HK-2 (cell line): ENCODE data around the gene TMEM217.
"Not testable (repeated sequence)": the region's sequence is repeated elsewhere in the genome, so short reads cannot be mapped to it uniquely, and the experiment has no call there.

Experiments
- DNase-seq: peaks from one replicate; pipeline ENCODE4 v3.0.0-alpha.2; 2018; ENCODE audit not compliant: unreplicated experiment

Gene TMEM217

GRCh38 chr6:37257634-37258404 lies at the start of gene TMEM217, which contains the start of gene TBC1D22B:
Gene TMEM217, minus strand, starts transcription at chr6:37258144. Its CDS starts 39,114 bp downstream, at chr6:37219030.
Gene TBC1D22B, plus strand, starts transcription at chr6:37257772. Its CDS starts 146 bp downstream, at chr6:37257918.
- peak; percentile 97 for DNase-seq

- not testable (repeated sequence) for DNase-seq
These were observed 49.5 kb upstream of the TMEM217 start for GRCh38 chr6:37307484-37307883.

- DNase-seq: no peak
These were observed 48.8 kb upstream of the TMEM217 start for GRCh38 chr6:37306624-37307222.

GRCh38 chr6:37305841-37306425 lies 48.0 kb upstream of the TMEM217 start:
- DNase-seq: no peak

GRCh38 chr6:37304766-37305165 lies 46.8 kb upstream of the TMEM217 start:
- no peak for DNase-seq

- no peak for DNase-seq
These were observed 46.1 kb upstream of the TMEM217 start for GRCh38 chr6:37303891-37304503.

GRCh38 chr6:37303091-37303660 lies 45.2 kb upstream of the TMEM217 start:
- DNase-seq: no peak

GRCh38 chr6:37302086-37302686 lies 44.2 kb upstream of the TMEM217 start:
- DNase-seq: no peak

GRCh38 chr6:37299990-37300389 lies 42.0 kb upstream of the TMEM217 start:
- DNase-seq: no peak

GRCh38 chr6:37298958-37299357 lies 41.0 kb upstream of the TMEM217 start:
- DNase-seq: no peak

- not testable (repeated sequence) for DNase-seq
These were observed 39.7 kb upstream of the TMEM217 start for GRCh38 chr6:37297637-37298036.

- DNase-seq: no peak
These were observed 35.5 kb upstream of the TMEM217 start for GRCh38 chr6:37293426-37293825.

GRCh38 chr6:37289931-37290330 lies 32.0 kb upstream of the TMEM217 start:
- DNase-seq: no peak

GRCh38 chr6:37288247-37288646 lies 30.3 kb upstream of the TMEM217 start:
- no peak for DNase-seq

- DNase-seq: no peak
These were observed 29.7 kb upstream of the TMEM217 start for GRCh38 chr6:37287519-37288157.

GRCh38 chr6:37285861-37286311 lies 27.9 kb upstream of the TMEM217 start:
- DNase-seq: no peak

GRCh38 chr6:37284781-37285180 lies 26.8 kb upstream of the TMEM217 start:
- DNase-seq: no peak

GRCh38 chr6:37283671-37284151 lies 25.8 kb upstream of the TMEM217 start:
- DNase-seq: no peak

- DNase-seq: no peak
These were observed 25.3 kb upstream of the TMEM217 start for GRCh38 chr6:37283268-37283667.

- DNase-seq: no peak
These were observed 24.4 kb upstream of the TMEM217 start for GRCh38 chr6:37282371-37282770.
